ENCODE results near the gene NOS1AP.

GRCh38 chr1:162133566-162133965 is 64.1 kb downstream of the NOS1AP start:
- TF ChIP-seq OSR1 (CRISPR knock-in tag; IDR thresholded peaks at IDR 0.05) (no peak), POU6F1 (CRISPR knock-in tag; IDR thresholded peaks at IDR 0.05; ENCODE audit: borderline replicate concordance, low read depth) (no peak), ZC3H10 (CRISPR knock-in tag; IDR thresholded peaks at IDR 0.05) (no peak), ISL1 (CRISPR knock-in tag; IDR thresholded peaks at IDR 0.05) (no peak), CSDC2 (CRISPR knock-in tag; IDR thresholded peaks at IDR 0.05) (no peak)

All from SK-N-SH treated with all-trans-retinoic acid at 6 μM for 48 hours (cell line).